Measurements from ENCODE around the gene MKNK2.

The MKNK2 gene

GRCh38 chr19:1999856-2000515 lies 51.1 kb downstream of the MKNK2 start:
- no peak overlapping the region for H4K5ac ChIP-seq (ENCODE audit: low read length)
- H2BK5ac ChIP-seq (ENCODE audit: low read length): no peak overlapping the region
- H3K18ac ChIP-seq (ENCODE audit: low read length): no peak overlapping the region
- WGBS (ENCODE audit: extremely low coverage, insufficient coverage, low lambda C conversion rate): no CpG with 5 or more reads among the region's 26 CpGs
- no peak overlapping the region for H2BK120ac ChIP-seq (ENCODE audit: low read depth, low read length)
- no peak for DNase-seq
- no peaks in the 10 kb centered on the region for H3K36me3 ChIP-seq (ENCODE audit: control insufficient read depth, insufficient read depth, low read length)
- H3K4ac ChIP-seq (ENCODE audit: low read depth, low read length): no peak overlapping the region
- no peak overlapping the region for H3K9ac ChIP-seq (ENCODE audit: low read length)
- H3K23ac ChIP-seq (ENCODE audit: low read length): no peak overlapping the region
- no peak overlapping the region for H2BK15ac ChIP-seq (replicated peaks; ENCODE audit: low read depth)
- H3K27me3 ChIP-seq (ENCODE audit: insufficient read depth, low read length, poor library complexity): no peaks in the 10 kb centered on the region
- no peak overlapping the region for H3K4me2 ChIP-seq (ENCODE audit: low read length)
- no peaks in the 10 kb centered on the region for H3K79me1 ChIP-seq (ENCODE audit: low read length)
- no peaks in the 10 kb centered on the region for H3K79me2 ChIP-seq (ENCODE audit: control insufficient read depth, insufficient read depth, low read length)
- no peak overlapping the region for H2AK5ac ChIP-seq (ENCODE audit: low read length)
- no peaks in the 10 kb centered on the region for H3K4me1 ChIP-seq (ENCODE audit: control insufficient read depth, low read depth, low read length)
- no peak overlapping the region for H3K27ac ChIP-seq (ENCODE audit: low read depth, low read length)
- H3K56ac ChIP-seq (ENCODE audit: low read length): no peak overlapping the region
- no peak overlapping the region for H4K8ac ChIP-seq (ENCODE audit: low read depth, low read length)
- no peak overlapping the region for H3K4me3 ChIP-seq (ENCODE audit: low read length)

- no peak overlapping the region for H3K4ac ChIP-seq (ENCODE audit: low read depth, low read length)
- no peak overlapping the region for H3K4me3 ChIP-seq (ENCODE audit: low read length)
- H3K18ac ChIP-seq (ENCODE audit: low read length): no peak overlapping the region
- H4K5ac ChIP-seq (ENCODE audit: low read length): no peak overlapping the region
- no peak overlapping the region for H2BK5ac ChIP-seq (ENCODE audit: low read length)
- no peaks in the 10 kb centered on the region for H3K36me3 ChIP-seq (ENCODE audit: control insufficient read depth, insufficient read depth, low read length)
- WGBS (ENCODE audit: extremely low coverage, insufficient coverage, low lambda C conversion rate): no CpG with 5 or more reads among the region's 52 CpGs
- no peak overlapping the region for H3K4me2 ChIP-seq (ENCODE audit: low read length)
- no peak overlapping the region for H3K27ac ChIP-seq (ENCODE audit: low read depth, low read length)
- H3K79me2 ChIP-seq (ENCODE audit: control insufficient read depth, insufficient read depth, low read length): no peaks in the 10 kb centered on the region
- no peak overlapping the region for H4K8ac ChIP-seq (ENCODE audit: low read depth, low read length)
- H3K56ac ChIP-seq (ENCODE audit: low read length): no peak overlapping the region
- H3K27me3 ChIP-seq (ENCODE audit: insufficient read depth, low read length, poor library complexity): no peaks in the 10 kb centered on the region
- H3K23ac ChIP-seq (ENCODE audit: low read length): no peak overlapping the region
- H3K4me1 ChIP-seq (ENCODE audit: control insufficient read depth, low read depth, low read length): no peaks in the 10 kb centered on the region
- no peaks in the 10 kb centered on the region for H3K79me1 ChIP-seq (ENCODE audit: low read length)
- H2BK120ac ChIP-seq (ENCODE audit: low read depth, low read length): no peak overlapping the region
- no peak overlapping the region for H2BK15ac ChIP-seq (replicated peaks; ENCODE audit: low read depth)
- no peak overlapping the region for H3K9ac ChIP-seq (ENCODE audit: low read length)
- no peak for DNase-seq
- no peak overlapping the region for H2AK5ac ChIP-seq (ENCODE audit: low read length)
These were observed 52.0 kb downstream of the MKNK2 start for GRCh38 chr19:1998712-1999708.

GRCh38 chr19:1997353-1998233 lies 53.5 kb downstream of the MKNK2 start:
- WGBS (ENCODE audit: extremely low coverage, insufficient coverage, low lambda C conversion rate): 100% methylated on average over 5 of the region's 31 CpGs
- no peaks in the 10 kb centered on the region for H3K36me3 ChIP-seq (ENCODE audit: control insufficient read depth, insufficient read depth, low read length)

GRCh38 chr19:1992759-1993260 lies 58.2 kb downstream of the MKNK2 start:
- Histone ChIP-seq H3K27me3 (ENCODE audit: insufficient read depth, low read length, poor library complexity) (no peaks in the 10 kb centered on the region), H2BK120ac (ENCODE audit: low read depth, low read length) (no peak overlapping the region), H3K79me2 (ENCODE audit: control insufficient read depth, insufficient read depth, low read length) (no peaks in the 10 kb centered on the region), H4K8ac (ENCODE audit: low read depth, low read length) (no peak overlapping the region), H2BK5ac (ENCODE audit: low read length) (no peak overlapping the region), H2BK15ac (replicated peaks; ENCODE audit: low read depth) (no peak overlapping the region), H3K4me3 (ENCODE audit: low read length) (no peak overlapping the region), H3K23ac (ENCODE audit: low read length) (no peak overlapping the region), H4K5ac (ENCODE audit: low read length) (no peak overlapping the region), H3K4me2 (ENCODE audit: low read length) (no peak overlapping the region), H3K4ac (ENCODE audit: low read depth, low read length) (no peak overlapping the region), H3K4me1 (ENCODE audit: control insufficient read depth, low read depth, low read length) (no peaks in the 10 kb centered on the region), H3K56ac (ENCODE audit: low read length) (no peak overlapping the region), H2AK5ac (ENCODE audit: low read length) (no peak overlapping the region), H3K9ac (ENCODE audit: low read length) (no peak overlapping the region), H3K27ac (ENCODE audit: low read depth, low read length) (no peak overlapping the region), H3K79me1 (ENCODE audit: low read length) (no peaks in the 10 kb centered on the region), H3K18ac (ENCODE audit: low read length) (no peak overlapping the region), H3K36me3 (ENCODE audit: control insufficient read depth, insufficient read depth, low read length) (no peaks in the 10 kb centered on the region)
- WGBS (ENCODE audit: extremely low coverage, insufficient coverage, low lambda C conversion rate): no CpG with 5 or more reads among the region's 44 CpGs
- DNase-seq: peak; percentile 48

More at GRCh38 chr19:1997353-1998233, 53.5 kb downstream of the MKNK2 start:
- Histone ChIP-seq H2BK15ac (replicated peaks; ENCODE audit: low read depth) (no peak overlapping the region), H3K79me2 (ENCODE audit: control insufficient read depth, insufficient read depth, low read length) (no peaks in the 10 kb centered on the region), H3K23ac (ENCODE audit: low read length) (no peak overlapping the region), H3K79me1 (ENCODE audit: low read length) (no peaks in the 10 kb centered on the region), H3K9ac (ENCODE audit: low read length) (no peak overlapping the region), H3K4me2 (ENCODE audit: low read length) (no peak overlapping the region), H4K5ac (ENCODE audit: low read length) (no peak overlapping the region), H3K18ac (ENCODE audit: low read length) (no peak overlapping the region), H3K4me1 (ENCODE audit: control insufficient read depth, low read depth, low read length) (no peaks in the 10 kb centered on the region), H3K4me3 (ENCODE audit: low read length) (no peak overlapping the region), H3K56ac (ENCODE audit: low read length) (no peak overlapping the region), H2BK120ac (ENCODE audit: low read depth, low read length) (no peak overlapping the region), H3K27me3 (ENCODE audit: insufficient read depth, low read length, poor library complexity) (no peaks in the 10 kb centered on the region), H4K8ac (ENCODE audit: low read depth, low read length) (no peak overlapping the region), H2AK5ac (ENCODE audit: low read length) (no peak overlapping the region), H3K4ac (ENCODE audit: low read depth, low read length) (no peak overlapping the region), H3K27ac (ENCODE audit: low read depth, low read length) (no peak overlapping the region), H2BK5ac (ENCODE audit: low read length) (no peak overlapping the region)
- DNase-seq: no peak

- no CpG with 5 or more reads among the region's 30 CpGs for WGBS (ENCODE audit: extremely low coverage, insufficient coverage, low lambda C conversion rate)
- Histone ChIP-seq H3K4ac (ENCODE audit: low read depth, low read length) (no peak overlapping the region), H2AK5ac (ENCODE audit: low read length) (no peak overlapping the region), H2BK15ac (replicated peaks; ENCODE audit: low read depth) (no peak overlapping the region), H3K36me3 (ENCODE audit: control insufficient read depth, insufficient read depth, low read length) (peaks cover 2% of the 10 kb centered on the region), H3K56ac (ENCODE audit: low read length) (no peak overlapping the region), H4K5ac (ENCODE audit: low read length) (no peak overlapping the region), H3K18ac (ENCODE audit: low read length) (no peak overlapping the region), H2BK120ac (ENCODE audit: low read depth, low read length) (no peak overlapping the region), H4K8ac (ENCODE audit: low read depth, low read length) (no peak overlapping the region), H3K4me3 (ENCODE audit: low read length) (no peak overlapping the region), H3K4me2 (ENCODE audit: low read length) (no peak overlapping the region), H3K27me3 (ENCODE audit: insufficient read depth, low read length, poor library complexity) (no peaks in the 10 kb centered on the region), H2BK5ac (ENCODE audit: low read length) (no peak overlapping the region), H3K4me1 (ENCODE audit: control insufficient read depth, low read depth, low read length) (no peaks in the 10 kb centered on the region), H3K23ac (ENCODE audit: low read length) (no peak overlapping the region), H3K79me1 (ENCODE audit: low read length) (no peaks in the 10 kb centered on the region), H3K79me2 (ENCODE audit: control insufficient read depth, insufficient read depth, low read length) (no peaks in the 10 kb centered on the region), H3K9ac (ENCODE audit: low read length) (no peak overlapping the region), H3K27ac (ENCODE audit: low read depth, low read length) (no peak overlapping the region)
- no peak for DNase-seq
These were observed 59.8 kb downstream of the MKNK2 start for GRCh38 chr19:1991018-1991913.
